ENCODE measurements around the gene MSL3B.
A peak's percentile ranks its signal among the peaks of the same experiment; 100 is the strongest.

MSL3B gene

GRCh38 chr2:233854241-233854981 is 13.8 kb downstream of the MSL3B start, which contains the start of gene HJURP (continued):
- TF ChIP-seq PRDM10 (IDR thresholded peaks at IDR 0.05; ENCODE audit: partially characterized antibody) (no peak), NR4A1 (CRISPR knock-in tag; IDR thresholded peaks at IDR 0.05) (no peak), NR4A1 (tag; IDR thresholded peaks at IDR 0.05) (no peak), ATF6 (CRISPR knock-in tag; IDR thresholded peaks at IDR 0.05) (no peak), MLLT1 (IDR thresholded peaks at IDR 0.05) (peak; percentile 79; a peak in 1 of 4 replicates), ZNF589 (CRISPR knock-in tag; IDR thresholded peaks at IDR 0.05; ENCODE audit: low read depth) (no peak), ZNF133 (CRISPR knock-in tag; IDR thresholded peaks at IDR 0.05) (no peak), SRSF1 (IDR thresholded peaks at IDR 0.05; ENCODE audit: low read depth, low read length) (no peak), FOXK1 (CRISPR knock-in tag; IDR thresholded peaks at IDR 0.05; ENCODE audit: borderline replicate concordance) (no peak), CHD4 (IDR thresholded peaks at IDR 0.05; ENCODE audit: insufficient read depth, insufficient replicate concordance, low read depth, low read length, poor library complexity, severe bottlenecking) (no peak), CHAMP1 (IDR thresholded peaks at IDR 0.05) (no peak; the same call in 1 of the 2 replicates), MIER1 (IDR thresholded peaks at IDR 0.05; ENCODE audit: low read depth) (no peak), ZNF518B (CRISPR knock-in tag; IDR thresholded peaks at IDR 0.05) (no peak)

Data from K562 (cell line).